HG02870 (cell line): ENCODE results near the gene FAM53B.

ENCODE experiments used
- ATAC-seq: cut with Tn5 transposase; IDR thresholded peaks from one replicate; pipeline ENCODE4 v1.9.1; 2021; ENCODE audit warnings: mild to moderate bottlenecking, moderate library complexity; ENCODE audit not compliant: unreplicated experiment

Gene FAM53B

GRCh38 chr10:124711145-124711544 is 33.0 kb downstream of the FAM53B start:
- no peak for ATAC-seq

DNA sequence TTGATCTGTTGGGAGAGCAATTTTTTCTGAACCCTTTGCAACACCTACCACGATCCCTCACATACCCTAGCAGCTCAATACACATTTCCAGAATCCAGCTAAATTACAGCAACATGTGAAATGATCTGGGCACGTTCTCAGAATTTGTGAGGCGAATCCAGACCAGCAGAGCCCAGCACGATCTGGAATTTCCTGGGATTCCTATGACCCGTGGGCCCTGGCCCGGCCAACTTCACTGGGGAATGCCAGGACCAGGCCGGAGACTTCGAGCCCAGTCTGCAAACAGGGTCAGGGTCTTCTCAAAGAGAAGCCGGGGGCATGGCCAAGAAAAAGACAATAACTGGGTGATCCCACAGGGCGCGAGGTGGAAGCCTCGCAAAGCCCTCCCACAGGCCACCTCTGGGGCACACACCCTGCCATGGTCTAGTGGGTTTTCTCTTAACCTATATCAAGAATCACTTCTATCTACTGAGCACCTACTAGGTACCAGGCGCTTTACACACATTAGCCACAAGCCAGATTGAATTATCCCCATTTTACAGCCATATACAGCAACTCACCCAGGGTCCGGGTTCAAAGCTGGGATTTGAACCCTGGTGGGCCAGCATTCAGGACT is 33.8 kb downstream of the FAM53B start:
- ATAC-seq: no peak

DNA sequence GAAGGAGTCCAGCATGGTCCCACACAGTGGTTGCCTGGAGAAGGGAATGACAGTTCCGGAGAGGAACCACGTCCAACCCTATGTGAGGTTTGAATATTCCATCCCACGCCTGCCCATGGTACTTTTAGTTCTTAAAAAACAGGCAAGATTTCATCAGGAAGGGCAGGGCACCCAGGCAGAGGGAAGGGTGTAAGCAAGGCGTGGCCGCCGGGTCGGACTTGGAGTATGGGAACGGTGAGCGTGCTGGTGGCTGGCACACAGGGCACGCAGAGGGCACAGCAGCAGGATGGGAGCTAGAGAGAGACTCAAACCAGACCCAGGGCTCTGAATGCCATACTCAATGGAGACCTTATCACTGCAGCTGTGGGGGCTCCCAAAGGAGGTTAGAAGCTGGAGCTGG is 34.3 kb downstream of the FAM53B start:
- no peak for ATAC-seq

GRCh38 chr10:124708922-124709520 is 35.2 kb downstream of the FAM53B start:
- no peak for ATAC-seq

- no peak for ATAC-seq
These were observed 35.9 kb downstream of the FAM53B start for GRCh38 chr10:124708246-124708779.

DNA sequence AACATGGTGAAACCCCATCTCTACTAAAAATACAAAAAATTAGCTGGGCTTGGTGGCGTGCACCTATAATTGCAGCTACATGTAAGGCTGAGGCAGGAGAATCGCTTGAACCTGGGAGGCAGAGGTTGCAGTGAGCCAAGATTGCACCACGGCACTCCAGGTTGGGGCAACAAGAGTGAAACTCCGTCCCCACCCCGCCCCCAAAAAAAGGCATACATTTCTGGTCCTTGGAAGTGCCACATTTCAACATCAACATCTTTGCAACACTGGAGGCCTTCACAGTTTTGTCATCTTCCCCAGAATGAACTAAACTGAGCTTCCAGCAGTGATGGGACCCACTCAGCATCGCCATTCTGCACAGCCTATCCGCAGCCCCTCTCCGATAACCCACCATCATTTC is 36.6 kb downstream of the FAM53B start:
- ATAC-seq: no peak

DNA sequence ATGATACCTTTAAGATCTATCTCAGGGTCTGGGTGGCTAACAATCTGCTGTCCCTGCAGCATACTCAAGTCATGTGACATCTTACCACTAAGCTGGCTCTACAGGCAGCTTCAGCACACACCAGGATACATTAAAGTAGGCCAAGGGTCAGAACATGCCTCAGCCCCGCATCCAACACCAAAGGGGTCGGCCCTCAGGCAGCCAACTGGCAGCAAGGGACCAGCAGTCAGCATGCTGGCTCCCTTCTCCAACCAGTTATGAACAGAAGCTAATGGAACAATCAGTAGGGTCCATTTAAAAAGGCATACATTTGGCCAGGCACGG is 37.1 kb downstream of the FAM53B start:
- ATAC-seq: no peak

- no peak for ATAC-seq
These were observed 37.6 kb downstream of the FAM53B start for GRCh38 chr10:124706462-124707143.

DNA sequence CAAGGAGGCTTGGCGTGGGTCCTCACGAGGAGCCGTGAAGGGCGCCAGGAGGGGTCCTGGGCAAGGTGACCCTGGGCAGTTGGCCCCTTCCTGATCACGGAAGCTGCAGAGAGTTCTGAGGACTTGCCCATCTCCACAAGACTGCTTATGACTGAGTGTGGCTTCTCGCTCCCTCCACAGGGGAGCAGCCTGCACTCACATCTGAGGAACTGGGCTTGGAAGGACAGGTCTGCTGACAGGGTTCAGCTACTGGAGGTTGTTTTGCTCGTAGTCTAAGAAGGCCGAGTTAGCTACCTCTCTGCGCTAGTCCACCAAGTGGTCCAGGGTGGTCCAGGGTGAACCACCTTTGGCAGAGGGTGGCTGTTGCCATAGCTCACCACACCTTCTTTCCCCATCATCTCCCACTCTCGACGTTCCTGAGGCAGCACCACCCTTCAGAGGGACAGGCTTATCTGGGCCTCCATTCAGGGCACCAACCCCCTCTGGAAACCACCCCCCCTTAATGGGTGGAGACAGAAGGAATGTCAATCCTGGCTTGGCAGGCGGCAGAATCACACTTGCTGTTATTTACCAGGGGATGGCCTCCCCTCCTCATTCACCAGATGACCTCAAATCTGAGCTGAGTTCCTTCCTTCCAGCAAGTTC is 38.2 kb downstream of the FAM53B start:
- ATAC-seq: no peak

GRCh38 chr10:124705381-124705740 is 38.8 kb downstream of the FAM53B start:
- ATAC-seq: no peak

DNA sequence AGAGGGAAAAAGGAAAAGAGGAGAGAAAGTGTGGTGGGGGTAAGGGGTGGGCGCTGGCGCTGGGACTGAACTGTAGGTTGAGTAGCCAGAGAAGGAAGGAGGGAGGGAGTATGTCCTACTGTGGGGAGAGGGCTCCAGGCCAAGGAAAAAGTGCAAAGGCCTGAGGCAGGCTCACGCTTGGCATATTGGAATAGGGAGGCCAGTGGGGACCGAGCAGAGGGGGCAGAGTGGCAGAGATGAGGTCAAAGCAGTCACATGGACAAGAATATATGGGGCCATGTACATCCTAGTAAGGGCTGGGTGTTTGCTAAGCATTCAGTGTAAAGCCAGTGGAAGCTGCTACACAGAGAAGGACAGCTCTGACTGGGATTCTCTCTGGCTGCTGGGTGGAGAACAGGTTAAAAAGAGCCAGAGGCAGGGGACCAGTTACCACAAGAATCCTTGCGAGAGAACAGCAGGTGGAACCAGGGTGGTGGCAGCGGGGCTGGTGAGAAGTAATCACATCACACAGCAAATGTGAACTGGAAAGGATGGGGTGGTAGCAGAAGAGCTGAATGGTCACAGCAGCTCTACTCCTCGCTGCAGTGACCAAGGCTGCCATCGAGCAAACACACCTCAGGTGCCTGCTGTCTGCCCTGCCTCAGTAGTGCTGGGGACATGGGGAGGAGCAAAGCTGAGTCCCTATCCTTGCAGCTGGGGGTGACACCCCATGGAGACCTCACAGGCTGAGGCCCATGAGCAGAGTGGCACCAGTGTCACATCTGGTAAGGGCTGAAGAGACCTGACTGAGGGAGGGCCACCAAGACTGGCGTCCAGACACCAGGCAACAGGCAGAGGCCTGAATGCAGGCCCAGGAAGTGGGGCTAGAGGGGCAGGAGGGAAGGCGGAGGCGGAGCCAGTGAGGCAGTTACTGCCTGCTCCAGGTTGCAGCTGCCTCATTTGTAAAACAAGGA is 39.5 kb downstream of the FAM53B start:
- ATAC-seq: no peak

GRCh38 chr10:124703778-124704427 is 40.3 kb downstream of the FAM53B start:
- no peak for ATAC-seq

- no peak for ATAC-seq
These were observed 40.8 kb downstream of the FAM53B start for GRCh38 chr10:124703372-124703771.

DNA sequence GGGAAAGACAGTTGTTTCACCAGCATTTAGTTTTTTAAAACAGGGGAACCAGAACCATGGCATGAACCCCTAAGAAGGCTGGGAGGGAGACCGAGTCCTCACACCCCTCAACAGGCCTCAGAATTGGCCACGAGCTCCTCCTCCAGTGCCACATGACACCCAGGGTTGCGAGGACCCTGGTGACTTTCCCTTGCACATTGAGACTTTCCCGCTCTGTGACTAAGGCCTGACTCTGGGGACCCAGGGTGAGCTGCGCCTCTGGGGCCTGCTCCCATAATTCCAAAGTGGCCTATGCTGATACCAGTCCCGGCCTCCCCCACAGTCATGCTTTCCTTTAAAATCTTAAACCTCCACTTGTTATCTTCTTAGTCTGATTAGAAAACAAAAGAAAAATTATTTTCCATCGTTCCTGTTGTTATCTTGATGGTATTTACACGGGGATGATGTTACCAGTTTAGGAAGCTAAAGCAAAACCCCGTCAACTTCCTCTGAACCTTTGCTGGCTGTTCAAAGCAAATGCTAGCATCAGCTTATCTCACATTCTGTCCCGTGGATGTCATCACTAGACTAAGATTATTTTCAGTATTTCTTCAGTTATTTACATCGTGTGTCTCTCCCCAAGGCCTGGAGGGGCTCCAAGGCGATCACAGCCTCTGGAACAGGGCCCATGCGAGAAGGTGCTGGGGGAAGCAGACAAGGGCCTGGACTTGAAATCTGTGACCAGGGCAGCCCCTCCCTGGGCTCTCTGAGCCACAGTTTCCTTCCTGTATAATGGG is 42.1 kb downstream of the FAM53B start:
- no peak for ATAC-seq

DNA sequence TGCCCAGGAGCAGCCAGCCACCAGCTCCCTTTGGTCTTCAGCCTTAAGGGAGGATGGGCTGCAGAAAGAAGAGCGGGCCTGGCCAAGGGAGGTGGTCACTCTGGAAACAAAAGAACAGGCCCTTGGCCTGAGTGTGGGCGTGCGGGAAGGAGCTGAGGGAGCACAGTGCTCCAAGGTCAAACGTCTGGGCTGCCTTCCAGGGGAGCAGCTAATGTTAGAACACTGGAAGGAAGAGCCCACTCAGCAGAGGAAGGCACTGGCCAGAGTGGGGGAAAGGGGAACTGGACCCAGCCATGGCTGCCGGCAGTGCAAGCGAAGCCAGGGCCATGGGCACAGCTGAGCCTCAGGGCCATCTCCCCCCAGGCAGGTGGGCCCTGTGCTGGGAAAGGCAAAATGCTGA is 42.7 kb downstream of the FAM53B start:
- ATAC-seq: no peak

- no peak for ATAC-seq
These were observed 43.2 kb downstream of the FAM53B start for GRCh38 chr10:124701038-124701365.

- no peak for ATAC-seq
These were observed 43.7 kb downstream of the FAM53B start for GRCh38 chr10:124700293-124701037.

DNA sequence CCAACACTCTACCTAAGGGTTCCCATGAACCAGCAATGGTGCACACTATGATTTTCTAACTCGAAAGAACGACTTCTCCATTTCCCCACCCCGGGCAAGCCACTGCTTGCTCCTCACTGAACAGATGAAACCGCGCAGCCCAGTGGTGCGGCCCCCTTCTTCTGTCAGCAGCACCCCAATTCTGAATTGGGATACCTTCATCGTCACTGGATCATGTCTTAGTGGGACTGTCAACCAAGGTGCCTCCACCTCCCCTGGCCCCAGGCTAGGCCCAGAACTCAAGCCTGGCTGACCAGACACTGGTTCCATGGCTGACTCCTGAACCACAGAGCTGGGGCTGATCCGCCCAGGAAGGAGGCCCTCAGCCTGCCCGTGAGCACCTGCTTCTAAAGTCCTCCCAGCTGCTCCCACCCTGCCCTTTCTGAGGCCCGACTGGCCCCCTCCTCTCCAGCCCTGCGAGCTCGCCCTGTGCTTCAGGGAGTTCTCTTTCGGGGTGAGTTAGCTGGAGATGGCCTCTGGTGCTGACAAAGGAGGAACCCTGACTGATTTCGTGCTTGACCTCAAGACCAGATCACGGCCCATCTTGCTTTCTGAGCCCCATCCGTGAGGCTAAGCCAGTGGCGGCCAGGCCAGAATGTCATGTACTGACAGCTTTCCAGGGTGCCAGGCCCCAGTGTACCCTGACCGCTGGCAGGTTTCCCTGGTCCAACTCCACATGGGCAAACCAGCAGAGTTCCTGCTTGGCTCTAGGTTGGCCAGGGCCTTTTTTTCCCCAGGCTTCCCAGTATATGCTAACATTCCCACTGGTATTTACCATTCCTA is 44.5 kb downstream of the FAM53B start:
- ATAC-seq: no peak
